SU-DHL-6 (cell line): ENCODE measurements around the gene STRIP2.

Source experiments
- EZH2phosphoT487 ChIP-seq: fragments of 200-600 bp; sonication (generic), shearing (Covaris generic); conservative IDR thresholded peaks from 2 replicates; pipeline ENCODE4 v1.6.1; 2018; ENCODE audit warnings: mild to moderate bottlenecking, antibody characterized with exemption, low read length, moderate library complexity, mixed read lengths
- TF ChIP-seq, protein P1 (sequence below): fragments of 200-600 bp; sonication (generic); IDR thresholded peaks from one replicate; pipeline ENCODE4 v1.5.1; 2017; ENCODE audit warnings: antibody characterized with exemption, mild to moderate bottlenecking, low read length, moderate library complexity; ENCODE audit not compliant: insufficient read depth, poor library complexity, severe bottlenecking

DNA sequence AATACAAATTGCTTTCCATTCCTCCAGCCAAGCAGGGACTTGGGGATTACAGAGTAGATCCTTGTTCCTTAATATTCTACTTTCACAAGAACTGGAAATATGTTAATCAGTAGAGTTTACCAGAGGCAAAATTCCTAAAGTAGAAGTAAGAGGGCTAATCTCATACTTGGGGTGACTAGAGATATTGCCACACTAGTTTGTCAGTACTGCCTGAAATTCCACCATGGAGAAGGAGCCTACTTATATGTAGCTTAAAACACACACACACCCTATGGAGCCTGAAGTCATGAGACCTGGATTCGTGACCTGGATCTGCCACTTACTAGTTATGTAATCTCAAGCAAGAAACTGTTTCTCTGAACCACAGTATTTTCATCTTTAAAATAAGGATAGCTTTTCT lies 33.9 kb downstream of the STRIP2 start:
- TF ChIP-seq, protein P1, sequence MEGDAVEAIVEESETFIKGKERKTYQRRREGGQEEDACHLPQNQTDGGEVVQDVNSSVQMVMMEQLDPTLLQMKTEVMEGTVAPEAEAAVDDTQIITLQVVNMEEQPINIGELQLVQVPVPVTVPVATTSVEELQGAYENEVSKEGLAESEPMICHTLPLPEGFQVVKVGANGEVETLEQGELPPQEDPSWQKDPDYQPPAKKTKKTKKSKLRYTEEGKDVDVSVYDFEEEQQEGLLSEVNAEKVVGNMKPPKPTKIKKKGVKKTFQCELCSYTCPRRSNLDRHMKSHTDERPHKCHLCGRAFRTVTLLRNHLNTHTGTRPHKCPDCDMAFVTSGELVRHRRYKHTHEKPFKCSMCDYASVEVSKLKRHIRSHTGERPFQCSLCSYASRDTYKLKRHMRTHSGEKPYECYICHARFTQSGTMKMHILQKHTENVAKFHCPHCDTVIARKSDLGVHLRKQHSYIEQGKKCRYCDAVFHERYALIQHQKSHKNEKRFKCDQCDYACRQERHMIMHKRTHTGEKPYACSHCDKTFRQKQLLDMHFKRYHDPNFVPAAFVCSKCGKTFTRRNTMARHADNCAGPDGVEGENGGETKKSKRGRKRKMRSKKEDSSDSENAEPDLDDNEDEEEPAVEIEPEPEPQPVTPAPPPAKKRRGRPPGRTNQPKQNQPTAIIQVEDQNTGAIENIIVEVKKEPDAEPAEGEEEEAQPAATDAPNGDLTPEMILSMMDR: no peak
- no peak for TF ChIP-seq EZH2phosphoT487
